Neuronal stem cell (in vitro differentiated cells): ENCODE measurements around the gene RHOT1.
"Not testable (repeated sequence)": the region's sequence is repeated elsewhere in the genome, so short reads cannot be mapped to it uniquely, and the experiment has no call there.

ENCODE experiments used
- DNase-seq: peaks from one replicate; pipeline ENCODE4 v3.0.0-alpha.2; 2013; ENCODE audit warnings: low spot score
- H2AFZ ChIP-seq: one replicate; pipeline ENCODE4 v1.6.1; 2013; ENCODE audit warnings: mild to moderate bottlenecking, low read length, inconsistent platforms
- H2AK5ac ChIP-seq: 2 replicates; pipeline ENCODE4 v1.6.1; 2013; ENCODE audit warnings: low read depth, mild to moderate bottlenecking, inconsistent platforms, low read length, moderate library complexity, mixed read lengths
- H2BK120ac ChIP-seq: 2 replicates; pipeline ENCODE4 v1.6.1; 2013; ENCODE audit warnings: low read depth, mild to moderate bottlenecking, inconsistent platforms, low read length, moderate library complexity, mixed read lengths
- H2BK12ac ChIP-seq: one replicate; pipeline ENCODE4 v1.6.1; 2013; ENCODE audit warnings: low read length, inconsistent platforms
- H2BK15ac ChIP-seq: 2 replicates; pipeline ENCODE4 v1.6.1; 2013; ENCODE audit warnings: mild to moderate bottlenecking, low read length, inconsistent platforms, mixed read lengths
- H2BK5ac ChIP-seq: one replicate; pipeline ENCODE4 v1.6.1; 2013; ENCODE audit warnings: inconsistent platforms, mild to moderate bottlenecking, low read length, moderate library complexity
- H3K14ac ChIP-seq: one replicate; pipeline ENCODE4 v1.6.1; 2013; ENCODE audit warnings: low read length, inconsistent platforms
- H3K18ac ChIP-seq: 2 replicates; pipeline ENCODE4 v1.6.1; 2013; ENCODE audit warnings: low read length, inconsistent platforms
- H3K23ac ChIP-seq: 2 replicates; pipeline ENCODE4 v1.6.1; 2013; ENCODE audit warnings: low read depth, mild to moderate bottlenecking, mixed read lengths, low read length, inconsistent platforms; ENCODE audit not compliant: poor library complexity
- H3K27ac ChIP-seq: replicated peaks from 3 replicates; pipeline ENCODE4 v1.5.1; 2013; ENCODE audit warnings: low read length, inconsistent platforms
- H3K27me3 ChIP-seq, 3 experiments: 2 replicates each; pipeline ENCODE4 v1.6.1; 2013; ENCODE audit warnings: low read length in 3 of 3, mild to moderate bottlenecking in 2 of 3, inconsistent platforms in 1 of 3, low read depth in 1 of 3, mixed read lengths in 1 of 3, moderate library complexity in 1 of 3; ENCODE audit not compliant: control insufficient read depth in 3 of 3, insufficient read depth in 3 of 3
- H3K36me3 ChIP-seq, 2 donors: replicated peaks in 1 of 2; 2 replicates each; pipeline ENCODE4 v1.6.1; 2013; ENCODE audit warnings: low read length in 2 of 2; ENCODE audit not compliant: control insufficient read depth in 2 of 2, insufficient read depth in 2 of 2
- H3K4ac ChIP-seq: 2 replicates; pipeline ENCODE4 v1.6.1; 2013; ENCODE audit warnings: inconsistent platforms, mild to moderate bottlenecking, low read length, moderate library complexity
- H3K4me1 ChIP-seq, 2 donors: 1 replicate in 1 of 2; 2 replicates in 1 of 2; pipeline ENCODE4 v1.6.1; 2013; ENCODE audit warnings: low read length in 2 of 2, low read depth in 1 of 2; ENCODE audit not compliant: control insufficient read depth in 2 of 2, insufficient read depth in 1 of 2
- H3K4me2 ChIP-seq: one replicate; pipeline ENCODE4 v1.6.1; 2013; ENCODE audit warnings: mild to moderate bottlenecking, low read length, inconsistent platforms; ENCODE audit not compliant: insufficient read depth, poor library complexity, severe bottlenecking
- H3K4me3 ChIP-seq, 2 donors: 2 replicates each; pipeline ENCODE4 v1.5.1; 2013; ENCODE audit warnings: low read length in 2 of 2, mild to moderate bottlenecking in 2 of 2, inconsistent platforms in 1 of 2, moderate library complexity in 1 of 2
- H3K79me1 ChIP-seq: one replicate; pipeline ENCODE4 v1.6.1; 2013; ENCODE audit warnings: low read depth, mild to moderate bottlenecking, inconsistent platforms, low read length, moderate library complexity
- H3K9ac ChIP-seq: one replicate; pipeline ENCODE4 v1.6.1; 2013; ENCODE audit warnings: mild to moderate bottlenecking, low read depth, low read length, inconsistent platforms; ENCODE audit not compliant: poor library complexity
- H3K9me3 ChIP-seq, 2 donors: replicated peaks in 1 of 2; 2 replicates each; pipeline versions ENCODE3 to v1.6.1; 2013; ENCODE audit warnings: low read length in 2 of 2, mild to moderate bottlenecking in 2 of 2, inconsistent platforms in 1 of 2, low read depth in 1 of 2, mixed read lengths in 1 of 2, moderate library complexity in 1 of 2; ENCODE audit not compliant: control insufficient read depth in 2 of 2, insufficient read depth in 1 of 2
- H4K8ac ChIP-seq: one replicate; pipeline ENCODE4 v1.6.1; 2013; ENCODE audit warnings: low read depth, mild to moderate bottlenecking, inconsistent platforms, low read length, moderate library complexity
- H4K91ac ChIP-seq: one replicate; pipeline ENCODE4 v1.6.1; 2013; ENCODE audit warnings: low read length, low read depth, mild to moderate bottlenecking, inconsistent platforms; ENCODE audit not compliant: poor library complexity
- WGBS, 2 donors: extraction: QIAGEN DNeasy Blood & Tissue Kit; methylation state at CpG; one replicate each; pipeline ENCODE4 v1.1.7; 2013; ENCODE audit warnings: missing lambda C conversion rate in 2 of 2, mixed read lengths in 1 of 2; ENCODE audit not compliant: insufficient read length in 2 of 2, insufficient replicate concordance in 1 of 2; ENCODE audit errors: extremely low coverage in 2 of 2; 5-methylcytosine and 5-hydroxymethylcytosine counted together

The RHOT1 gene

DNA sequence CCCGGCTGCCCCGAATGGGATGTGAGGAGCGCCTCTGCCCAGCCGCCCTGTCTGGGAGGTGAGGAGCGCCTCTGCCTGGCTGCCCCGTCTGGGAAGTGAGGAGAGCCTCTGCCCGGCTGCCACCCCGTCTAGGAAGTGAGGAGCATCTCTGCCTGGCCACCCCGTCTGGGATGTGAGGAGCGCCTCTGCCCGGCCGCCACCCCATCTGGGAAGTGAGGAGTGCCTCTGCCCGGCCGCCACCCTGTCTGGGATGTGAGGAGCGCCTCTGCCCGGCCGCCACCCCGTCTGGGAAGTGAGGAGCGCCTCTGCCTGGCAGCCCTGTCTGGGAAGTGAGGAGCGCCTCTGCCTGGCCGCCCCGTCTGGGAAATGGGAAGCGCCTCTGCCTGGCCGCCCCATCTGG is 36.4 kb downstream of the RHOT1 start:
- H4K8ac ChIP-seq, H4K91ac ChIP-seq, H3K23ac ChIP-seq, H3K27me3 ChIP-seq, H3K18ac ChIP-seq, H2AFZ ChIP-seq, H2BK120ac ChIP-seq, H3K14ac ChIP-seq, H3K9ac ChIP-seq, H2BK5ac ChIP-seq, H2BK15ac ChIP-seq, H3K4me1 ChIP-seq, H2AK5ac ChIP-seq, H2BK12ac ChIP-seq, H3K79me1 ChIP-seq, DNase-seq, H3K27ac ChIP-seq, H3K4ac ChIP-seq, H3K4me3 ChIP-seq, H3K4me2 ChIP-seq: not testable (repeated sequence)
- Histone ChIP-seq H3K36me3 (peaks cover 9 to 78% of the 10 kb centered on the region in 2 donors), H3K9me3 (peaks cover 0 to 32% of the 10 kb centered on the region in 2 donors)
- WGBS, 2 donors = no CpG with 5 or more reads among the region's 24 CpGs

DNA sequence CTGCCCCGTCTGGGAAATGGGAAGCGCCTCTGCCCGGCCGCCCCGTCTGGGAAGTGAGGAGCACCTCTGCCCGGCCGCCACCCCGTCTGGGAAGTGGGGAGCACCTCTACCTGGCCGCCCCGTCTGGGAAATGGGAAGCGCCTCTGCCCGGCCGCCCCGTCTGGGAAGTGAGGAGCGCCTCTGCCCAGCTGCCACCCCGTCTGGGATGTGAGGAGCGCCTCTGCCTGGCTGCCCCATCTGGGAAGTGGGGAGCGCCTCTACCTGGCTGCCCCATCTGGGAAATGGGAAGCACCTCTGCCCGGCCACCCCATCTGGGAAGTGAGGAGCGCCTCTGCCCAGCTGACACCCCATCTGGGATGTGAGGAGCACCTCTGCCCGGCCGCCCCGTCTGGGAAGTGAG is 36.8 kb downstream of the RHOT1 start:
- not testable (repeated sequence) for H3K4me2 ChIP-seq, H3K27ac ChIP-seq, H2BK12ac ChIP-seq, H2AFZ ChIP-seq, H3K14ac ChIP-seq, H4K8ac ChIP-seq, H3K18ac ChIP-seq, H3K79me1 ChIP-seq, H3K4me3 ChIP-seq, H3K4me1 ChIP-seq, H2BK5ac ChIP-seq, H3K27me3 ChIP-seq, H3K23ac ChIP-seq, H2BK120ac ChIP-seq, H3K9ac ChIP-seq, H3K4ac ChIP-seq, DNase-seq, H4K91ac ChIP-seq, H2BK15ac ChIP-seq, H2AK5ac ChIP-seq
- peaks cover 9 to 78% of the 10 kb centered on the region in 2 donors for H3K36me3 ChIP-seq
- WGBS, 2 donors = no CpG with 5 or more reads among the region's 23 CpGs
- H3K9me3 ChIP-seq = peaks cover 0 to 32% of the 10 kb centered on the region in 2 donors

DNA sequence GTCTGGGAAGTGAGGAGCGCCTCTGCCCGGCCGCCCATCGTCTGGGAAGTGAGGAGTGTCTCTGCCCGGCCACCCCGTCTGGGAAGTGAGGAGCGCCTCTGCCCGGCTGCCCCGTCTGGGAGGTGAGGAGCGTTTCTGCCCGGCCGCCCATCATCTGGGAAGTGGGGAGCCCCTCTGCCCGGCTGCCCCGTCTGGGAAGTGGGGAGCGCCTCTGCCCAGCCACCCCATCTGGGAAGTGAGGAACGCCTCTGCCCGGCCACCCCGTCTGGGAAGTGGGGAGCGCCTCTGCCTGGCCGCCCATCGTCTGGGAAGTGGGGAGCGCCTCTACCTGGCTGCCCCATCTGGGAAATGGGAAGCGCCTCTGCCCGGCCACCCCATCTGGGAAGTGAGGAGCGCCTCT is 37.2 kb downstream of the RHOT1 start:
- H3K14ac ChIP-seq, H4K8ac ChIP-seq, H2AFZ ChIP-seq, H3K27ac ChIP-seq, H3K9ac ChIP-seq, H2AK5ac ChIP-seq, H3K4me3 ChIP-seq, H3K4me2 ChIP-seq, DNase-seq, H3K18ac ChIP-seq, H3K4ac ChIP-seq, H2BK15ac ChIP-seq, H2BK12ac ChIP-seq, H2BK5ac ChIP-seq, H3K4me1 ChIP-seq, H3K27me3 ChIP-seq, H2BK120ac ChIP-seq, H4K91ac ChIP-seq, H3K23ac ChIP-seq, H3K79me1 ChIP-seq: not testable (repeated sequence)
- Histone ChIP-seq H3K9me3 (peaks cover 0 to 32% of the 10 kb centered on the region in 2 donors), H3K36me3 (peaks cover 9 to 76% of the 10 kb centered on the region in 2 donors)
- WGBS, 2 donors = no CpG with 5 or more reads among the region's 25 CpGs

DNA sequence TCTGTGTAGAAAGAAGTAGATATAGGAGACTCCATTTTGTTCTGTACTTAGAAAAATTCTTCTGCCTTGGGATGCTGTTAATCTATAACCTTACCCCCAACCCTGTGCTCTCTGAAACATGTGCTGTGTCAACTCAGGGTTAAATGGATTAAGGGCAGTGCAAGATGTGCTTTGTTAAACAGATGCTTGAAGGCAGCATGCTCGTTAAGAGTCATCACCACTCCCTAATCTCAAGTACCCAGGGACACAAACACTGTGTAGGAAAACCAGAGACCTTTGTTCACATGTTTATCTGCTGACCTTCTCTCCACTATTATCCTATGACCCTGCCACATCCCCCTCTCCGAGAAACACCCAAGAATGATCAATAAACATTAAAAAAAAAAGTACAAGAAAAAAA is 38.0 kb downstream of the RHOT1 start:
- not testable (repeated sequence) for H3K9ac ChIP-seq, H2BK12ac ChIP-seq, H3K14ac ChIP-seq, H3K79me1 ChIP-seq, H2AK5ac ChIP-seq, DNase-seq, H2BK5ac ChIP-seq, H3K4me3 ChIP-seq, H2AFZ ChIP-seq, H4K91ac ChIP-seq, H3K27ac ChIP-seq, H4K8ac ChIP-seq, H3K4me2 ChIP-seq, H3K18ac ChIP-seq, H3K4me1 ChIP-seq, H3K27me3 ChIP-seq, H3K23ac ChIP-seq, H2BK120ac ChIP-seq, H3K4ac ChIP-seq, H2BK15ac ChIP-seq
- H3K36me3 ChIP-seq = peaks cover 9 to 75% of the 10 kb centered on the region in 2 donors
- no CpG with 5 or more reads among the region's 2 CpGs for WGBS, 2 donors
- H3K9me3 ChIP-seq = peaks cover 0 to 26% of the 10 kb centered on the region in 2 donors
